ENCODE data around the gene SPEN.

GRCh38 chr1:15881961-15882360, 34.5 kb downstream of the SPEN start:
- TF ChIP-seq, protein P1, sequence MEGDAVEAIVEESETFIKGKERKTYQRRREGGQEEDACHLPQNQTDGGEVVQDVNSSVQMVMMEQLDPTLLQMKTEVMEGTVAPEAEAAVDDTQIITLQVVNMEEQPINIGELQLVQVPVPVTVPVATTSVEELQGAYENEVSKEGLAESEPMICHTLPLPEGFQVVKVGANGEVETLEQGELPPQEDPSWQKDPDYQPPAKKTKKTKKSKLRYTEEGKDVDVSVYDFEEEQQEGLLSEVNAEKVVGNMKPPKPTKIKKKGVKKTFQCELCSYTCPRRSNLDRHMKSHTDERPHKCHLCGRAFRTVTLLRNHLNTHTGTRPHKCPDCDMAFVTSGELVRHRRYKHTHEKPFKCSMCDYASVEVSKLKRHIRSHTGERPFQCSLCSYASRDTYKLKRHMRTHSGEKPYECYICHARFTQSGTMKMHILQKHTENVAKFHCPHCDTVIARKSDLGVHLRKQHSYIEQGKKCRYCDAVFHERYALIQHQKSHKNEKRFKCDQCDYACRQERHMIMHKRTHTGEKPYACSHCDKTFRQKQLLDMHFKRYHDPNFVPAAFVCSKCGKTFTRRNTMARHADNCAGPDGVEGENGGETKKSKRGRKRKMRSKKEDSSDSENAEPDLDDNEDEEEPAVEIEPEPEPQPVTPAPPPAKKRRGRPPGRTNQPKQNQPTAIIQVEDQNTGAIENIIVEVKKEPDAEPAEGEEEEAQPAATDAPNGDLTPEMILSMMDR (IDR thresholded peaks at IDR 0.05) = no peak
- TF ChIP-seq POLR2A (IDR thresholded peaks at IDR 0.05) = no peak
- no peak for TF ChIP-seq POLR2AphosphoS5 (IDR thresholded peaks at IDR 0.05)
- TF ChIP-seq EP300 (IDR thresholded peaks at IDR 0.05) = no peak
